Neural cell (in vitro differentiated cells): ENCODE results near the gene NPAS2. TPM values are rescaled to one million over a fixed set of nuclear protein-coding genes. Genes with fewer than 3 reads are reported as not detected.

Source experiments
- H2AFZ ChIP-seq: fragments of 200-600, 300-800 bp; sonication (generic), shearing (Covaris generic); 2 replicates; pipeline ENCODE4 v1.6.0; 2014; ENCODE audit warnings: low read depth, mild to moderate bottlenecking, antibody characterized with exemption, low read length, moderate library complexity
- H3F3A ChIP-seq: fragments of 200-600 bp; shearing (Covaris generic); 2 replicates; pipeline ENCODE4 v1.6.1; 2016; ENCODE audit warnings: mild to moderate bottlenecking, moderate library complexity, mixed read lengths, antibody characterized with exemption, low read length; ENCODE audit not compliant: insufficient read depth, poor library complexity, severe bottlenecking
- H3K27ac ChIP-seq: fragments of 200-600, 300-800 bp; sonication (generic), shearing (Covaris generic); 2 replicates; pipeline ENCODE4 v1.5.1; 2014; ENCODE audit warnings: mild to moderate bottlenecking, low read length, moderate library complexity
- H3K27me3 ChIP-seq: fragments of 300-800, 200-600 bp; sonication (generic), shearing (Covaris generic); 2 replicates; pipeline ENCODE4 v1.6.0; 2014; ENCODE audit warnings: mild to moderate bottlenecking, low read depth, low read length, moderate library complexity; ENCODE audit not compliant: insufficient read depth
- H3K36me3 ChIP-seq: fragments of 300-800, 200-600 bp; sonication (generic), shearing (Covaris generic); 2 replicates; pipeline ENCODE4 v1.5.1; 2014; ENCODE audit warnings: mild to moderate bottlenecking, antibody characterized with exemption, low read length, moderate library complexity; ENCODE audit not compliant: insufficient read depth
- H3K4me2 ChIP-seq: fragments of 300-800, 200-600 bp; sonication (generic), shearing (Covaris generic); 2 replicates; pipeline ENCODE4 v1.6.0; 2014; ENCODE audit warnings: mild to moderate bottlenecking, low read length
- H3K4me3 ChIP-seq: fragments of 300-800, 200-600 bp; sonication (generic), shearing (Covaris generic); 2 replicates; pipeline ENCODE4 v1.5.1; 2014; ENCODE audit warnings: mild to moderate bottlenecking, low read length, moderate library complexity
- H3K79me2 ChIP-seq: fragments of 200-600 bp; shearing (Covaris generic); replicated peaks from 2 replicates; pipeline ENCODE4 v1.6.0; 2014; ENCODE audit warnings: mild to moderate bottlenecking, low read length, moderate library complexity; ENCODE audit not compliant: insufficient read depth
- H3K9ac ChIP-seq: fragments of 300-800, 200-600 bp; sonication (generic), shearing (Covaris generic); 2 replicates; pipeline ENCODE4 v1.6.1; 2016; ENCODE audit warnings: mild to moderate bottlenecking, low read length, mixed read lengths
- H3K9me2 ChIP-seq: fragments of 200-600 bp; shearing (Covaris generic); 2 replicates; pipeline ENCODE4 v1.6.1; 2016; ENCODE audit warnings: mild to moderate bottlenecking, low read length, mixed read lengths; ENCODE audit not compliant: insufficient read depth
- H3K9me3 ChIP-seq: fragments of 200-600, 300-800 bp; sonication (generic), shearing (Covaris generic); 2 replicates; pipeline ENCODE4 v1.6.1; 2016; ENCODE audit warnings: mild to moderate bottlenecking, mixed run types, low read length, moderate library complexity, mixed read lengths
- H4K20me1 ChIP-seq: fragments of 200-600 bp; shearing (Covaris generic); 2 replicates; pipeline ENCODE4 v1.6.1; 2016; ENCODE audit warnings: mild to moderate bottlenecking, mixed run types; ENCODE audit not compliant: insufficient read depth
- CTCF ChIP-seq: fragments of 450-650 bp; IDR thresholded peaks from 2 replicates; pipeline ENCODE4 v1.5.1; 2014; ENCODE audit warnings: antibody characterized with exemption, mild to moderate bottlenecking, moderate library complexity; ENCODE audit not compliant: poor library complexity, severe bottlenecking
- EP300 ChIP-seq: fragments of 450-650 bp; conservative IDR thresholded peaks from 2 replicates; pipeline ENCODE4 v1.6.1; 2014; ENCODE audit warnings: antibody characterized with exemption, mild to moderate bottlenecking, moderate library complexity; ENCODE audit not compliant: poor library complexity, severe bottlenecking
- EZH2 ChIP-seq: fragments of 200-600, 300-800 bp; shearing (Covaris generic), sonication (generic); IDR thresholded peaks from 2 replicates; pipeline ENCODE4 v1.6.1; 2014; ENCODE audit warnings: antibody characterized with exemption, low read length, borderline replicate concordance, mild to moderate bottlenecking; ENCODE audit not compliant: insufficient read depth, poor library complexity, severe bottlenecking
- MXI1 ChIP-seq: fragments of 450-650 bp; conservative IDR thresholded peaks from 2 replicates; pipeline ENCODE4 v1.6.1; 2014; ENCODE audit warnings: antibody characterized with exemption, mild to moderate bottlenecking; ENCODE audit not compliant: poor library complexity, severe bottlenecking
- POLR2AphosphoS5 ChIP-seq: IDR thresholded peaks from 2 replicates; pipeline ENCODE4 v1.6.1; 2012
- RAD21 ChIP-seq: fragments of 450-650 bp; conservative IDR thresholded peaks from 2 replicates; pipeline ENCODE4 v1.6.1; 2014; ENCODE audit warnings: antibody characterized with exemption, mild to moderate bottlenecking, moderate library complexity
- SMC3 ChIP-seq: fragments of 450-650 bp; conservative IDR thresholded peaks from 2 replicates; pipeline ENCODE4 v1.6.1; 2014; ENCODE audit warnings: antibody characterized with exemption, mild to moderate bottlenecking, moderate library complexity; ENCODE audit not compliant: poor library complexity
- TAF1 ChIP-seq: IDR thresholded peaks from 2 replicates; pipeline ENCODE4 v1.6.1; 2012; ENCODE audit warnings: low read depth
- polyA plus RNA-seq: library from polyadenylated mRNA; depleted of rRNA; stranded (reverse); fragments of >200 nt; gene quantifications from 2 replicates; pipeline ENCODE4 v1.2.3, GENCODE V29; 2014
- TF ChIP-seq, protein P1 (sequence below): IDR thresholded peaks from 2 replicates; pipeline ENCODE4 v1.6.1; 2012; ENCODE audit warnings: borderline replicate concordance

Gene NPAS2
- polyA plus RNA-seq, 1 donor from 2014 or later: 2.1 TPM

GRCh38 chr2:100895934-100896685 lies 76.2 kb downstream of the NPAS2 start:
- Histone ChIP-seq H3K79me2 (no peaks in the 10 kb centered on the region), H3K9me3 (no peaks in the 10 kb centered on the region), H3K9me2 (no peaks in the 10 kb centered on the region), H3K27me3 (no peaks in the 10 kb centered on the region), H3K9ac (no peak overlapping the region), H3K4me3 (no peak overlapping the region), H3K36me3 (no peaks in the 10 kb centered on the region), H3K27ac (no peak overlapping the region), H4K20me1 (no peaks in the 10 kb centered on the region), H3F3A (no peaks in the 10 kb centered on the region), H2AFZ (no peak overlapping the region), H3K4me2 (no peak overlapping the region)
- TF ChIP-seq MXI1 (no peak), EP300 (no peak), SMC3 (no peak), TAF1 (no peak), POLR2AphosphoS5 (no peak), EZH2 (no peak), CTCF (no peak), RAD21 (no peak)
- TF ChIP-seq, protein P1, sequence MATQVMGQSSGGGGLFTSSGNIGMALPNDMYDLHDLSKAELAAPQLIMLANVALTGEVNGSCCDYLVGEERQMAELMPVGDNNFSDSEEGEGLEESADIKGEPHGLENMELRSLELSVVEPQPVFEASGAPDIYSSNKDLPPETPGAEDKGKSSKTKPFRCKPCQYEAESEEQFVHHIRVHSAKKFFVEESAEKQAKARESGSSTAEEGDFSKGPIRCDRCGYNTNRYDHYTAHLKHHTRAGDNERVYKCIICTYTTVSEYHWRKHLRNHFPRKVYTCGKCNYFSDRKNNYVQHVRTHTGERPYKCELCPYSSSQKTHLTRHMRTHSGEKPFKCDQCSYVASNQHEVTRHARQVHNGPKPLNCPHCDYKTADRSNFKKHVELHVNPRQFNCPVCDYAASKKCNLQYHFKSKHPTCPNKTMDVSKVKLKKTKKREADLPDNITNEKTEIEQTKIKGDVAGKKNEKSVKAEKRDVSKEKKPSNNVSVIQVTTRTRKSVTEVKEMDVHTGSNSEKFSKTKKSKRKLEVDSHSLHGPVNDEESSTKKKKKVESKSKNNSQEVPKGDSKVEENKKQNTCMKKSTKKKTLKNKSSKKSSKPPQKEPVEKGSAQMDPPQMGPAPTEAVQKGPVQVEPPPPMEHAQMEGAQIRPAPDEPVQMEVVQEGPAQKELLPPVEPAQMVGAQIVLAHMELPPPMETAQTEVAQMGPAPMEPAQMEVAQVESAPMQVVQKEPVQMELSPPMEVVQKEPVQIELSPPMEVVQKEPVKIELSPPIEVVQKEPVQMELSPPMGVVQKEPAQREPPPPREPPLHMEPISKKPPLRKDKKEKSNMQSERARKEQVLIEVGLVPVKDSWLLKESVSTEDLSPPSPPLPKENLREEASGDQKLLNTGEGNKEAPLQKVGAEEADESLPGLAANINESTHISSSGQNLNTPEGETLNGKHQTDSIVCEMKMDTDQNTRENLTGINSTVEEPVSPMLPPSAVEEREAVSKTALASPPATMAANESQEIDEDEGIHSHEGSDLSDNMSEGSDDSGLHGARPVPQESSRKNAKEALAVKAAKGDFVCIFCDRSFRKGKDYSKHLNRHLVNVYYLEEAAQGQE: no peak

DNA sequence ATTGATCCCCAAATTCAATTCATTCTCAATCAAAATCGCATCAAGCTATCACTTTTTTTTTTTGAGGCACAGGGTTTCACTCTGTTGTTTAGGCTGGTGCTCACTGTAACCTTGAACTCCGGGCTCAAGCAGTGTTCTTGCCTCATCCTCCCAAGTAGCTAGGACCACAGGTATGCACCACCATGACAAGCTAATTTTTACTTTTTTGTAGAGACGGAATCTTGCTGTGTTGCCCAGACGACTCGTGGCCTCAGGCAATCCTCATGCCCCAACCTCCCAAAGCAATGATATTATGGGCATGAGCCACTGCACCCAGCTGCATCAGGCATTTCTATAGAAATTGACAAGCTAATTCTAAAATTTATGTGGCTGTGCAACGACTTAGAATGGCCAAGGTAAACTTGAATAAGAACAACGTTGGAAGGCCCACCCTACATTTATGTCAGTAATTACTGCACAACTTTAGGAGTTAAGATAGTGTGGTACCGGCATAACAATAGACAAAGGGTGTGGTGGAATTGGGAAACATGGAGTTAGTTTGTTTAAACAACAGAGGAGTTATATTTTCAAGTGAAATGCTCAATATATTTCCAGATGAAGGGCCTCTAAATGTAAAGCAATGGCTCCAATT lies 78.2 kb downstream of the NPAS2 start:
- H2AFZ ChIP-seq: no peak overlapping the region
- H3K79me2 ChIP-seq: no peaks in the 10 kb centered on the region
- H3F3A ChIP-seq: no peaks in the 10 kb centered on the region
- no peak overlapping the region for H3K9ac ChIP-seq
- no peak overlapping the region for H3K4me3 ChIP-seq
- no peak overlapping the region for H3K4me2 ChIP-seq
- no peaks in the 10 kb centered on the region for H3K27me3 ChIP-seq
- no peaks in the 10 kb centered on the region for H3K36me3 ChIP-seq
- H3K9me2 ChIP-seq: no peaks in the 10 kb centered on the region
- H3K27ac ChIP-seq: no peak overlapping the region
- H4K20me1 ChIP-seq: no peaks in the 10 kb centered on the region
- no peaks in the 10 kb centered on the region for H3K9me3 ChIP-seq
- TF ChIP-seq SMC3 (no peak), EZH2 (no peak), MXI1 (no peak), CTCF (no peak), TAF1 (no peak)
- TF ChIP-seq, protein P1: no peak
